GM19397 (cell line): ENCODE measurements around the gene RNF181.
"Not testable (repeated sequence)": the region's sequence is repeated elsewhere in the genome, so short reads cannot be mapped to it uniquely, and the experiment has no call there.

Experiments
- ATAC-seq: cut with Tn5 transposase; IDR thresholded peaks from one replicate; pipeline ENCODE4 v1.9.1; 2021; ENCODE audit warnings: mild to moderate bottlenecking, moderate library complexity; ENCODE audit not compliant: unreplicated experiment

The RNF181 gene

GRCh38 chr2:85594715-85595300 is 737 bp upstream of the RNF181 start:
- no peak for ATAC-seq

GRCh38 chr2:85596026-85596333 is 435 bp downstream of the RNF181 start:
- no peak for ATAC-seq

GRCh38 chr2:85596486-85597143 is 1.1 kb downstream of the RNF181 start:
- ATAC-seq: no peak

DNA sequence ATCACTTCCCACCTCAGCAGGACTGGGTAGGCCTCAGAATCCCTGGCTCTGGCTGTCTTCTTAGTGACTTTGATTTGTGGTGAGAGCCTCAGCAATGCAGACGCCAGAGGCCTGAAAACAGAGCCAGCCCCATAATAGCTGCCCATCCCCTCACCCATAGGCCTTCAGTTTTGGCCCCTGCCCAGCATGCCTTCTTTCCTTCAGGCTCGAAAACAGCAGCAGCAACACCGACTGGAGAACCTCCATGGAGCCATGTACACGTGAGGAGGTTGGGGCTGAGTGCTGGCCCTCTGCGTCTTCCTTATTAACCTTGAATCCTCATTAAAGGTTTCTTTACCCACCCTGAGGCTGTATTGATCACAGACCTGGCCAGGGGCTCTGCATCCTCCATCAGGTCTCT is 1.7 kb downstream of the RNF181 start:
- no peak for ATAC-seq

DNA sequence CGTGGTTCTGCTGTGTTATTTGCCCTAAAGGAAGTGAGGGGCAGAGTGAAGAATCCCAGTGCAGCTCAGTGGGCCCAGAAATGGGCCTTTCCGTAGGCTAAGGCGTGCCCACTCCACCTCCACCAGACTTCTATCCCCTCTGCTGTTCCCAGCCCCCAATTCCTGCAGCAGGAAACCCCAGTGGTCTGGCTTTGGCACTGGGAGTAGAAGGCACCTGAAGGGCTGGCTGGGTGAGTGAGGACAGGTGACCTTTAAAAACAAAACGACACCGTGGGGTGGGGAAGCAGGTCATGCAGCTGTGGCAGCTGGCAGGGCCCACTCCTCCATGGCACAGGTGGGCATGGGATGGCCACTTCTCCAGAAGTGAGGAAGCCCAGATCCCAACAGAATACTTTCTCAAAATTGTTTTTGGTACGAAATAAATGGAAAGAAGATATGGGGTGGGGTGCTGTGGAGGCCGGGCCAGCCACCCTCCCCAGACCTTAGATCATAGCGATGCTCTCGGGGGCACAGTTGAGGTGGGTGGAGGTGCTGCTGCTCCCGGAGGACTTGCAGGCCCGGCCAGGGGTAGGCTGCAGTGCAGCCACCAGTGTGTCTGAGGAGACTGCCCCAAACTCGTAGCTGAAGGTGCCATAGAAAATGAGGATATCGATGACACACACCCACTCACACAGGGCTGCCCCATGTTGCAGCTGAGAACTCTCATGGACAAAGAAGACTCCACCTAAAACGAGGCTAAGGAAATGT is 3.2 kb downstream of the RNF181 start:
- ATAC-seq: no peak

- no peak for ATAC-seq
Observed at GRCh38 chr2:85599468-85600234, 4.1 kb downstream of the RNF181 start.

GRCh38 chr2:85600235-85600575 is 4.7 kb downstream of the RNF181 start:
- no peak for ATAC-seq

DNA sequence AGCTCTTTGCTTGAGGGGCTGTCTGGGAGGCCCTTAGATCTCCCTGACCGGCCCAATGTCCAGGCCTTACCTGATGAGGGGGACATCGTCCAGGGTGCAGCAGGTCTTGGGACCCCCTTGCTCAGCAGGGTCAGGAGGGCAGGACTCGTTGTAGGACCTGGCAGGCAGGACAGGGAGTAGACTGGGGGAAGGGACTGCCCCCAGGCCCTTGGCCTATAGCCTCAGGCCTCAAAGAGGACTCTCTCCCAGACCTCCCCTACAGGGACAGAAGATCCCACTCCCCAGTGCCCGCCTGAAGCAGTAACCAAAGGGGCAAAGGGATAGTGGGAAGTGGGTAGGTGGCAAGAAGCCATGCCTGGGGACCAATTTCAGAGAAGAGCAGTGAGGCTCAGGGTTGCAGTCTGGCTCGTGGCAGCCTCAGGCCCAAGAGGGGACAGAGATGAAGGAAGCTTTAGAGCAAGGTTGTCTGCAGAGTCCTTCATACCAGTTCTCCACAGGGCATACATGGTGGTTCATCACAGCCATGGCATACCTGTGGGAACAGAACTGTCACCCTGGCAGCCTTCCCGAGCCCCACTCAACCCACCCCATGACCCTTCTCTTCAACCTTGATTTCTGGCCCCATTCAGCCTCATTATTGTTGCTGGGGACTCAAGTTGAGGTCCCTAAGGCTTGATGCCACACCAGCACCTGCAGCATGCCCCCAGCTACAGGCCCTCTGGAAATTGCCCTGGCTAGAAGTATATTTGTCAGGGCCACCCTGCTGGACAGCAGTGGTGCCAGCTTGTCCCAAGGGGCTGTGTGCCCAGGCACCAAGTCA is 5.6 kb downstream of the RNF181 start:
- ATAC-seq: no peak

GRCh38 chr2:85601771-85602475 is 6.4 kb downstream of the RNF181 start:
- peak; percentile 45 for ATAC-seq

- ATAC-seq: peak; percentile 94
Observed at GRCh38 chr2:85602476-85603234, 7.1 kb downstream of the RNF181 start, which contains the start of gene TMEM150A. TMEM150A (minus strand) TSS chr2:85602698; CDS start chr2:85601948, 750 bp downstream.

GRCh38 chr2:85604133-85604444 is 8.5 kb downstream of the RNF181 start:
- ATAC-seq: not testable (repeated sequence)

DNA sequence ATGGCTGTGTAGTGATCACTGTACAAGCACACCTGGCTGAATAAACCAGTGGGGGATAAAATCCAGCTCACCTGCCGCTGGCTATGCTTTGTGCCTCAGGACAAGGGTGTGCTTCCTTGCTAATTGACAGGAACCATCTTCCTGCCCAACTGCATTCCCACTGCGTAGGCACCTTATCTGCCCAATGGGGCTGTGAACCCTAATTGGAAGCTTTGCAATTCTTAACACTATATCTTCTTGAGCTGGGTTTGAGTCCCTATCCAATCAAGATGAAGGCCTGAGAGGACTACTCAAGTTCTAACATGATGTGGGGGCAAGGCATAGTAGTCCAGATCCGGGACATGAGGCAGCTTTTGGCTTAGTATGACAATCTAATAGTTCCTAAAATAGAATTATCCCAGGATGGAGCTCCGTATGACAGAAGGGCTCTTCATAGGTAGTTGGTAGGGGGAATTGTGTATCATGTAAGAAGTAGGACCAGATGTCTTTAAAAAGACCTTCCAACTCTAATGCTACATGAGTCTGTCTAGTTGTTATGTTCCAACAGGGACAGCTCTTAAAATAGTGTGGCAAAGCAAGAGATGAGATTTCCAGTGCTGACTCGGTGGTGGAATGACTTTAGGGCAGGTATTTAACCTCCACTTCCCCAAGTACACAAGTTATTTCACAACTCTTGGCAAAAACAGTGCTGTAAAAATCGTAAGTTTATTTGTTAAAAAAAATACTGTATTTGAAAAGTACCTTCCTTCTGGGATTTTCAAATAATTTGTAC is 9.2 kb downstream of the RNF181 start:
- no peak for ATAC-seq

- no peak for ATAC-seq
Observed at GRCh38 chr2:85605406-85606115, 10.0 kb downstream of the RNF181 start.

DNA sequence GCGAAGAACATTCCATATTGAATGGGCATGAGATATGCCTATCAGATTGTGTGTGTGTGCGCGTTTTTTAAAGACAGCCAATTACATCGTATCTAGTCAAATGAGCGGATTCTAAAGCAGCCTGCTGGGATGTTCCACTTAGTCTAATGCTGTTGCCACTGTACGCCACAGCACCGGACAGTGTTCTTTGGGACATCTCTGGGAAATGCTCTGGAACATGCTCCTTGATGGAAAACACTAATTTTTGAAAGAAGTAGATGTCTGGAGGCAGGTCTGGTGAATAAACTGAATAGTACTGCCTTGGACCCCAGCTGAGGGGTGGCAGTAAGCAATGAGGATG is 10.5 kb downstream of the RNF181 start:
- no peak for ATAC-seq

GRCh38 chr2:85607268-85608215 is 12.0 kb downstream of the RNF181 start:
- no peak for ATAC-seq

GRCh38 chr2:85611217-85611704 is 15.7 kb downstream of the RNF181 start:
- no peak for ATAC-seq
